Stomach (tissue), 9 donors: ENCODE data around the gene ERH. TPM values are rescaled to one million over a fixed set of nuclear protein-coding genes. Genes with fewer than 3 reads are reported as not detected.

Experiments used
- DNase-seq, 2 donors: peaks; one replicate each; pipeline versions ENCODE4 v3.0.0 to v3.0.0-alpha.2; 2013 to 2019
- H3K27ac ChIP-seq, 5 donors: fragments of 200-600 bp in 4 of 5; sonication (generic) in 4 of 5; one replicate each; pipeline ENCODE4 v1.5.1; 2013 to 2019; ENCODE audit warnings: mild to moderate bottlenecking in 1 of 5, moderate library complexity in 1 of 5
- H3K27me3 ChIP-seq, 3 donors: fragments of 200-600 bp; sonication (generic); one replicate each; pipeline ENCODE4 v1.5.1; 2017 to 2019; ENCODE audit warnings: mixed run types in 1 of 3
- H3K36me3 ChIP-seq, 4 donors: fragments of 200-600 bp; sonication (generic); 1 replicate in 3 of 4; 2 replicates in 1 of 4; pipeline ENCODE4 v1.5.1; 2016 to 2019
- H3K4me1 ChIP-seq, 4 donors: fragments of 200-600 bp; sonication (generic); one replicate each; pipeline ENCODE4 v1.5.1; 2016 to 2019
- H3K4me3 ChIP-seq, 4 donors: fragments of 200-600 bp; sonication (generic) in 3 of 4; one replicate each; pipeline ENCODE4 v1.5.1; 2016 to 2019; ENCODE audit warnings: mild to moderate bottlenecking in 1 of 4
- H3K9me3 ChIP-seq, 4 donors: fragments of 200-600 bp; sonication (generic); one replicate each; pipeline ENCODE4 v1.5.1; 2016 to 2019
- EP300 ChIP-seq: sonication (generic); formaldehyde crosslinking; IDR thresholded peaks from one replicate; pipeline ENCODE4 v1.6.1; 2017; ENCODE audit warnings: antibody characterized with exemption
- POLR2A ChIP-seq, 4 donors: fragments of 450-650 bp; IDR thresholded peaks; one replicate each; pipeline ENCODE4 v1.6.1; 2016; ENCODE audit warnings: antibody characterized with exemption in 4 of 4, control low read depth in 2 of 4, mild to moderate bottlenecking in 1 of 4, moderate library complexity in 1 of 4
- POLR2AphosphoS5 ChIP-seq, 3 donors: sonication (generic); formaldehyde crosslinking; IDR thresholded peaks; one replicate each; pipeline ENCODE4 v1.6.1; 2016; ENCODE audit warnings: antibody characterized with exemption in 3 of 3
- WGBS, 5 donors: extraction: QIAGEN DNeasy Blood & Tissue Kit in 3 of 5; methylation state at CpG; one replicate each; pipeline versions ENCODE4 v1.1.5 to v1.1.7; 2013 to 2018; 5-methylcytosine and 5-hydroxymethylcytosine counted together
- intact Hi-C: fragments of 100-400 bp; cut with DNase I; formaldehyde crosslinking; loops from one replicate; pipeline ENCODE4 v1.15.1; 2023; ENCODE audit warnings: low total_unique reads
- polyA plus RNA-seq, 3 donors: library from polyadenylated mRNA; stranded (reverse); fragments of 200-250 nt; gene quantifications; one replicate each; pipeline ENCODE4 v1.2.3, GENCODE V29; 2013
- total RNA-seq, 5 donors: library from RNA; depleted of rRNA; stranded (reverse); fragments of >200 nt; gene quantifications; one replicate each; pipeline versions ENCODE4 v1.1.0 to v1.2.3, GENCODE V29; 2014 to 2016
- TF ChIP-seq, protein P1 (sequence below), 7 experiments: fragments of 450-650 bp in 4 of 7; fragments of 200-600 bp in 3 of 7; sonication (generic) in 3 of 7; IDR thresholded peaks; one replicate each; pipeline ENCODE4 v1.5.1; 2016 to 2019; ENCODE audit warnings: antibody characterized with exemption in 7 of 7, control low read depth in 2 of 7, mild to moderate bottlenecking in 1 of 7
- donor health status: healthy with polysubstance abuse.
- donor health status: Bipolar disorder and iron deficiency.
- donor health status: healthy.

ERH gene
- total and polyA plus RNA-seq, 8 donors, result 12.5 to 159 (median 97.8) TPM

DNA sequence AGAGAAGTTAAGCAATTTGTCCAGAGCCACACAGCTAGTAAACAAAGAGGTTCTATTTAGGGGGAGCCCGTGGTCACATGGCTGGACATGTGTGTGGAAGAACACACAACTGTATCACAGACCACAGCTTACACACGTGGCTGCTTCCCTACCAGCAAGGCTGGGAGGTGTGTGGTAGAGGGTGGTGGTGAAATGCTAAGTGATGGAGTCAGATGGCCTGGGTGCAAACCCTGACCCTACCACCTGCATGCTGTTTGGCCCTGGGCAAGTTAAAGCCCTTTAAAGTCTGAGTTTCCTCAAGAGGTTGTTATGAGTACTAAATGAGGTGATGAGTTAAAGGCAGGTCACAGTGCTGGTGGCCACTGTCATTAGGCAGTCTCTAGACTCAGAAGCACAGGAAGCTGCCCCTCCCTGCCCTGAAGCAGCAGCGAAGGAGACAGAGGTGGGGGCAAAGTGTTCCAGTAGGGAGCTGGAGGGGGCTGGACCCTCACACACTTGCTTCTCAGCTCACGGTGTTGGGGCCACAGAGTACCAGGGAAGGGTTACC is 64.2 kb downstream of the ERH start:
- H3K4me1 ChIP-seq, result no peaks in the 10 kb centered on the region
- no peak for DNase-seq
- H3K27me3 ChIP-seq, result no peaks in the 10 kb centered on the region
- H3K36me3 ChIP-seq, result no peaks in the 10 kb centered on the region
- TF ChIP-seq EP300 (no peak), POLR2A (IDR thresholded peaks at IDR 0.05) (no peak), POLR2AphosphoS5 (IDR thresholded peaks at IDR 0.05) (no peak)
- TF ChIP-seq, protein P1, sequence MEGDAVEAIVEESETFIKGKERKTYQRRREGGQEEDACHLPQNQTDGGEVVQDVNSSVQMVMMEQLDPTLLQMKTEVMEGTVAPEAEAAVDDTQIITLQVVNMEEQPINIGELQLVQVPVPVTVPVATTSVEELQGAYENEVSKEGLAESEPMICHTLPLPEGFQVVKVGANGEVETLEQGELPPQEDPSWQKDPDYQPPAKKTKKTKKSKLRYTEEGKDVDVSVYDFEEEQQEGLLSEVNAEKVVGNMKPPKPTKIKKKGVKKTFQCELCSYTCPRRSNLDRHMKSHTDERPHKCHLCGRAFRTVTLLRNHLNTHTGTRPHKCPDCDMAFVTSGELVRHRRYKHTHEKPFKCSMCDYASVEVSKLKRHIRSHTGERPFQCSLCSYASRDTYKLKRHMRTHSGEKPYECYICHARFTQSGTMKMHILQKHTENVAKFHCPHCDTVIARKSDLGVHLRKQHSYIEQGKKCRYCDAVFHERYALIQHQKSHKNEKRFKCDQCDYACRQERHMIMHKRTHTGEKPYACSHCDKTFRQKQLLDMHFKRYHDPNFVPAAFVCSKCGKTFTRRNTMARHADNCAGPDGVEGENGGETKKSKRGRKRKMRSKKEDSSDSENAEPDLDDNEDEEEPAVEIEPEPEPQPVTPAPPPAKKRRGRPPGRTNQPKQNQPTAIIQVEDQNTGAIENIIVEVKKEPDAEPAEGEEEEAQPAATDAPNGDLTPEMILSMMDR (IDR thresholded peaks at IDR 0.05), result no peak
- no peak overlapping the region for H3K4me3 ChIP-seq
- whole genome bisulfite sequencing, 5 donors, result 65 to 75% (median 71%) methylated on average over 4 of the region's 4 CpGs
- H3K27ac ChIP-seq, result no peak overlapping the region
- no peaks in the 10 kb centered on the region for H3K9me3 ChIP-seq
- intact Hi-C loops, result no loop called here

DNA sequence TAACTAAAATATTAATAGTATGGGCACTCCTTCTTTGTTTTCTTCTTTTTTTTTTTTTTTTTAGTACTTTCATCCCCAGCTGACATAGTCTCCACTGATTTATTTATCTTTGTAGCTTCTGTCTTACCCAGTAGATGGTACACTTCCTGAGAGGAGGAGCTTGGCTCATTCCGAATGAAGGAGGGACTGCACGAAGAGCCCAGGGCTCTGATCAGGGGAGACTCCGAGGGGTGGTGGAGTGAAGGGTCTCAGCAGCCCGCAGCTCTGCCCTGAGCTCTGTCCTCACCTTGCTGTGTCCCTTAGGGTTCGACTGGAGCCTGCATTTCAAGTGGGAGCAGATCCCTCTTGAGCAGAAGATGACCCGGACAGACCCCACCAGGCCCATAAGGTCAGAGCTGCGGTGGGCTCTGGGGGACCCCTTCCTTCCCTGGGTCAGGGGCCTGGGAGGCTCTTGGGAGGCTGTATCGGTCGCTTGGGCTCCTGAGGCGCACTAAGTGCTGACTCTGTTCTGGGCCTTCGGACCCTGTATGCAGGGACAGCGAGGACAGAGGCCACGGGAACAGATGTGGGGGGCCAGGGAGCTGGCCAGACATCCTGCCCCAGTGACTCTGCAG is 65.2 kb downstream of the ERH start:
- no peak overlapping the region for H3K4me3 ChIP-seq
- WGBS, 5 donors, result 73 to 86% (median 83%) methylated on average over 9 to 13 of the region's 13 CpGs
- no peaks in the 10 kb centered on the region for H3K27me3 ChIP-seq
- no peaks in the 10 kb centered on the region for H3K36me3 ChIP-seq
- TF ChIP-seq EP300, result no peak
- no peak for TF ChIP-seq POLR2AphosphoS5 (IDR thresholded peaks at IDR 0.05)
- TF ChIP-seq POLR2A (IDR thresholded peaks at IDR 0.05), result no peak
- TF ChIP-seq, protein P1 (IDR thresholded peaks at IDR 0.05), result no peak
- H3K9me3 ChIP-seq, result no peaks in the 10 kb centered on the region
- H3K27ac ChIP-seq, result no peak overlapping the region
- H3K4me1 ChIP-seq, result no peaks in the 10 kb centered on the region
- intact Hi-C loops, result no loop called here
- no peak for DNase-seq

DNA sequence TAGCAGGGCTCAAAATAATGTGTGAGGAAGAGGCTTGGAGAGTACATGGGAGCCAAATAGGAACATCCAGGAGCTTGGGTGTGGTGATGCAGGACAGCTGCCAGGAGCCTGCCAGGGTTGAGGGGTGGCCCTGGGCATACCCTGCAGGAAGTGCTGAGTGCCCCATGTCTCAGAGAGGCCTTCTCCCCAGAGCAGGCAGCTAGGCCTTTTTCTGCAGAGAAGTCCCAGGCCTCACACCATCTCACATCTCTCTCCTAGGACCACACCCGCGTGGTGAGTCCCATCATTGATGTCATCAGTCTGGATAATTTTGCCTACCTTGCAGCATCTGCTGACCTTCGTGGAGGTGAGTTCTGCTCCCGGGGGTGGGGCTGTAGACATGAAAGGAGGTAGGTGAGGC is 66.9 kb downstream of the ERH start:
- WGBS, 5 donors, result 70 to 100% (median 89%) methylated on average over 4 of the region's 4 CpGs

More for the DNA sequence above, 66.9 kb downstream of the ERH start:
- TF ChIP-seq, protein P1 (IDR thresholded peaks at IDR 0.05), result no peak
- TF ChIP-seq EP300, result no peak
- TF ChIP-seq POLR2AphosphoS5 (IDR thresholded peaks at IDR 0.05), result no peak
- TF ChIP-seq POLR2A (IDR thresholded peaks at IDR 0.05), result no peak
- Histone ChIP-seq H3K27me3 (no peaks in the 10 kb centered on the region), H3K27ac (no peak overlapping the region), H3K9me3 (no peaks in the 10 kb centered on the region), H3K36me3 (no peaks in the 10 kb centered on the region), H3K4me3 (no peak overlapping the region), H3K4me1 (no peaks in the 10 kb centered on the region)
- intact Hi-C loops, result no loop called here
- no peak for DNase-seq

Other genes with a start within 250 kb of the ERH start
- gene DCAF5, start 245.2 kb downstream of the ERH start, total RNA-seq, result 10 to 100 TPM; 24.3 to 80.5 (median 43.3) TPM
- 10 to 100 TPM; 13.9 to 16.2 (median 16.2) TPM for gene DCAF5, start 245.2 kb downstream of the ERH start, polyA plus RNA-seq
- 10 to 100 TPM in 3 of 5 donors, 1 to 10 TPM in 2; 8.0 to 25.4 (median 14.7) TPM for gene EXD2, start 206.8 kb downstream of the ERH start, total RNA-seq
- 1 to 10 TPM; 3.4 to 9.5 (median 4.9) TPM for gene EXD2, start 206.8 kb downstream of the ERH start, polyA plus RNA-seq
- 1 to 10 TPM in 2 of 5 donors, under 1 TPM in 2, not detected in 1; 0.58 to 2.2 (median 1.2) TPM for gene GALNT16, start 138.1 kb downstream of the ERH start, total RNA-seq
- 1 to 10 TPM in 2 of 3 donors, under 1 TPM in 1; 0.53 to 2.0 (median 1.6) TPM for gene GALNT16, start 138.1 kb downstream of the ERH start, polyA plus RNA-seq
- 100 to 1,000 TPM in 1 of 5 donors, 10 to 100 TPM in 4; 18.8 to 121 (median 44.2) TPM for gene SLC39A9, start 393 bp upstream of the ERH start, total RNA-seq
- gene SLC39A9, start 393 bp upstream of the ERH start, polyA plus RNA-seq, result 10 to 100 TPM; 12.1 to 17.9 (median 15.4) TPM
- gene PLEKHD1, start 86.4 kb upstream of the ERH start, total RNA-seq, result under 1 TPM in 1 of 5 donors, not detected in 4; 0.55 TPM
- gene PLEKHD1, start 86.4 kb upstream of the ERH start, polyA plus RNA-seq, result under 1 TPM; 0.08 to 0.15 (median 0.12) TPM
- gene CCDC177, start 176.6 kb upstream of the ERH start, total RNA-seq, result under 1 TPM in 1 of 5 donors, not detected in 4; 0.18 TPM
- under 1 TPM in 2 of 3 donors, not detected in 1; 0.03 to 0.25 TPM for gene CCDC177, start 176.6 kb upstream of the ERH start, polyA plus RNA-seq
- gene SUSD6, start 213.3 kb upstream of the ERH start, total RNA-seq, result 10 to 100 TPM; 23.7 to 39.0 (median 31.9) TPM
- gene SUSD6, start 213.3 kb upstream of the ERH start, polyA plus RNA-seq, result 10 to 100 TPM in 1 of 3 donors, 1 to 10 TPM in 2; 4.9 to 10.3 (median 7.0) TPM